Mesothelial cell of epicardium (in vitro differentiated cells): ENCODE results near the gene STK17A. TPM values are rescaled to one million over a fixed set of nuclear protein-coding genes. Genes with fewer than 3 reads are reported as not detected.

Experiments
- DNase-seq, 2 experiments: peaks; one replicate each; pipeline ENCODE4 v3.0.0; 2021; ENCODE audit warnings: low spot score in 2 of 2; ENCODE audit not compliant: unreplicated experiment in 2 of 2
- H3K27ac Mint-ChIP-seq: 2 replicates; pipeline ENCODE4 v1.8.0; 2021; ENCODE audit warnings: mixed read lengths
- H3K27me3 Mint-ChIP-seq: 2 replicates; pipeline ENCODE4 v1.8.0; 2021; ENCODE audit warnings: low read depth, mixed read lengths
- H3K36me3 Mint-ChIP-seq: 2 replicates; pipeline ENCODE4 v1.8.0; 2021; ENCODE audit warnings: mixed read lengths
- H3K4me1 Mint-ChIP-seq: 2 replicates; pipeline ENCODE4 v1.8.0; 2021; ENCODE audit warnings: mixed read lengths
- H3K4me3 Mint-ChIP-seq: 2 replicates; pipeline ENCODE4 v1.8.0; 2021; ENCODE audit warnings: mild to moderate bottlenecking, moderate library complexity, mixed read lengths
- H3K9me3 Mint-ChIP-seq: 2 replicates; pipeline ENCODE4 v1.8.0; 2021; ENCODE audit warnings: mixed read lengths
- total RNA-seq: library from RNA; stranded (reverse); gene quantifications from 3 replicates; pipeline ENCODE4 v1.2.1, GENCODE V29; 2021
- TF ChIP-seq, protein P1 (sequence below): fragments of 200-600 bp; sonication (generic); IDR thresholded peaks from one replicate; pipeline ENCODE4 v1.5.0; 2021; ENCODE audit warnings: antibody characterized with exemption; ENCODE audit not compliant: unreplicated experiment

Gene STK17A
- total RNA-seq, 1 donor from 2014 or later, result 9.3 TPM

GRCh38 chr7:43559946-43560335 lies 23.0 kb upstream of the STK17A start:
- Mint-ChIP-seq H3K9me3 (no peaks in the 10 kb centered on the region), H3K27ac (no peak overlapping the region), H3K36me3 (no peaks in the 10 kb centered on the region), H3K4me1 (no peaks in the 10 kb centered on the region), H3K4me3 (no peak overlapping the region), H3K27me3 (peaks cover 8% of the 10 kb centered on the region)
- no peak for DNase-seq
- TF ChIP-seq, protein P1, sequence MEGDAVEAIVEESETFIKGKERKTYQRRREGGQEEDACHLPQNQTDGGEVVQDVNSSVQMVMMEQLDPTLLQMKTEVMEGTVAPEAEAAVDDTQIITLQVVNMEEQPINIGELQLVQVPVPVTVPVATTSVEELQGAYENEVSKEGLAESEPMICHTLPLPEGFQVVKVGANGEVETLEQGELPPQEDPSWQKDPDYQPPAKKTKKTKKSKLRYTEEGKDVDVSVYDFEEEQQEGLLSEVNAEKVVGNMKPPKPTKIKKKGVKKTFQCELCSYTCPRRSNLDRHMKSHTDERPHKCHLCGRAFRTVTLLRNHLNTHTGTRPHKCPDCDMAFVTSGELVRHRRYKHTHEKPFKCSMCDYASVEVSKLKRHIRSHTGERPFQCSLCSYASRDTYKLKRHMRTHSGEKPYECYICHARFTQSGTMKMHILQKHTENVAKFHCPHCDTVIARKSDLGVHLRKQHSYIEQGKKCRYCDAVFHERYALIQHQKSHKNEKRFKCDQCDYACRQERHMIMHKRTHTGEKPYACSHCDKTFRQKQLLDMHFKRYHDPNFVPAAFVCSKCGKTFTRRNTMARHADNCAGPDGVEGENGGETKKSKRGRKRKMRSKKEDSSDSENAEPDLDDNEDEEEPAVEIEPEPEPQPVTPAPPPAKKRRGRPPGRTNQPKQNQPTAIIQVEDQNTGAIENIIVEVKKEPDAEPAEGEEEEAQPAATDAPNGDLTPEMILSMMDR, result no peak

- TF ChIP-seq, protein P1, result no peak
- Mint-ChIP-seq H3K27ac (no peak overlapping the region), H3K4me3 (no peak overlapping the region), H3K27me3 (peaks cover 7% of the 10 kb centered on the region), H3K9me3 (no peaks in the 10 kb centered on the region), H3K36me3 (no peaks in the 10 kb centered on the region), H3K4me1 (no peaks in the 10 kb centered on the region)
- no peak for DNase-seq
Observed at GRCh38 chr7:43560742-43561330, 22.1 kb upstream of the STK17A start.

GRCh38 chr7:43562383-43562782 lies 20.5 kb upstream of the STK17A start:
- Mint-ChIP-seq H3K9me3 (no peaks in the 10 kb centered on the region), H3K4me1 (no peaks in the 10 kb centered on the region), H3K27me3 (peaks cover 4% of the 10 kb centered on the region), H3K36me3 (no peaks in the 10 kb centered on the region), H3K27ac (no peak overlapping the region), H3K4me3 (no peak overlapping the region)
- TF ChIP-seq, protein P1, result no peak
- no peak for DNase-seq

DNA sequence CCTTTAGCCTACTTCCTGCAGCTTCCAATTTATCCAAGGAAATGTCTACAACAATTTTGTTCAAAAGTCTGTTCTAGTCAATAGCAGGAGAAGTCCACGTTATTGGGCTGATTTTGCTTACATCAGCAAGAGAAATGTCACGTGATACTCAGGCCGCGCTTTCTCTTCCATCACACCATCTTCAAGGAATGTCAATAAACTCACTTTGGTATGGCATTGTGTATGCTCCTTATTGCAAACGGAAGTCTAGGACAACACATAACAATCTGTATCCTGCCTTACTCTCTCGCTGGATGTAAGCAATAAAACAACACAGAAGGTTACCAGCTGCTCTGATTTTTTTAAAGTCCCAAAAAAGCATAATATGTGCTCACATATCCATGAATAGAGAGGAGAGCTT lies 17.1 kb upstream of the STK17A start:
- Mint-ChIP-seq H3K27ac (no peak overlapping the region), H3K4me1 (peaks cover 2% of the 10 kb centered on the region)

DNA sequence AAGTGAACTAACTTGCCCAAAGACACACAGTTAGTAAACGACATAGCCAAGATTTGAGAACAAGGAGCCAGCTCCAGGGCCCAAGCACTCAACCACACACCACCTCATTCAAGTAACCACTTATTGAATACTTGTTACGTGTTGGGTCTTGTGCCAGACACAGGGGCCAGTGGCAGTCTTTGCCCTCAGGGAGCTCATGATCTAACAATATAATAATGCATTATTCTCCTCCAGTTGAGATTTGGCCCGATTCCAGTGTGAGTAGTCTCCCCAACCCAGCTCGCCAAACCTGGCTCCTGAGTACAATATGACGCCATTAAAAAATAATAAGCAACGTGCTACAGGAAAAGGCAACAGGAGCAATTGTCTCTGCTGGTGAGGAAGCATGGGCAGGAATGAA lies 14.4 kb upstream of the STK17A start:
- Mint-ChIP-seq H3K27ac (no peak overlapping the region), H3K9me3 (no peaks in the 10 kb centered on the region), H3K4me3 (no peak overlapping the region), H3K36me3 (no peaks in the 10 kb centered on the region), H3K4me1 (peaks cover 2% of the 10 kb centered on the region), H3K27me3 (no peaks in the 10 kb centered on the region)
- no peak for DNase-seq
- TF ChIP-seq, protein P1, result no peak

More for the DNA sequence above, 17.1 kb upstream of the STK17A start:
- DNase-seq, result no peak
- Mint-ChIP-seq H3K4me3 (no peak overlapping the region), H3K27me3 (peaks cover 1% of the 10 kb centered on the region), H3K36me3 (no peaks in the 10 kb centered on the region), H3K9me3 (no peaks in the 10 kb centered on the region)
- TF ChIP-seq, protein P1, result no peak

- no peak for DNase-seq
- H3K4me3 Mint-ChIP-seq, result no peak overlapping the region
- no peaks in the 10 kb centered on the region for H3K9me3 Mint-ChIP-seq
- H3K4me1 Mint-ChIP-seq, result peaks cover 2% of the 10 kb centered on the region
- TF ChIP-seq, protein P1, result no peak
- no peak overlapping the region for H3K27ac Mint-ChIP-seq
- no peaks in the 10 kb centered on the region for H3K36me3 Mint-ChIP-seq
- no peaks in the 10 kb centered on the region for H3K27me3 Mint-ChIP-seq
Observed at GRCh38 chr7:43569424-43569823, 13.5 kb upstream of the STK17A start.
